Measurements from ENCODE around the gene HDAC10. TPM values are rescaled to one million over a fixed set of nuclear protein-coding genes. Genes with fewer than 3 reads are reported as not detected.
A peak's percentile ranks its signal among the peaks of the same experiment; 100 is the strongest.

Gene HDAC10
- total RNA-seq, 1 experiment from 2014 or later = 71.3 TPM

GRCh38 chr22:50259302-50259701 lies 8.2 kb upstream of the HDAC10 start:
- peak overlapping the region; percentile 18; the same call in 1 of the 2 replicates for H3K27ac ChIP-seq (ENCODE audit: low read length)
- in situ Hi-C loops (cut with HindIII; ENCODE audit: low pct_unique_long_range_greater_than_20kb, low sequenced_read_pairs) = no loop called here

GRCh38 chr22:50258361-50259292 lies 7.6 kb upstream of the HDAC10 start:
- Histone ChIP-seq H3K4me1 (ENCODE audit: control insufficient read depth, insufficient read depth, low read length) (peaks cover 37% of the 10 kb centered on the region), H3K4me3 (ENCODE audit: low read depth in 2 of 2, low read length in 2 of 2) (no peak overlapping the region), H3K9me3 (ENCODE audit: control insufficient read depth, insufficient read depth, low read depth, low read length) (no peaks in the 10 kb centered on the region), H3K27me3 (ENCODE audit: control insufficient read depth, insufficient read depth, low read length) (no peaks in the 10 kb centered on the region), H3K36me3 (ENCODE audit: control insufficient read depth, insufficient read depth, low read length) (no peaks in the 10 kb centered on the region; the same call in 1 of the 2 replicates), H3K27ac (ENCODE audit: low read length) (peak overlapping the region; percentile 18)
- intact Hi-C loops (cut with micrococcal nuclease; ENCODE audit: unreplicated experiment) = no loop called here
- ChIA-PET CTCF (no interaction called here), POLR2A (no interaction called here)
- ATAC-seq (no peak), DNase-seq (ENCODE audit: low read depth, low spot score) (no peak)
- BruUV-seq (replicated peaks) = no TSS peak
- in situ Hi-C loops (cut with HindIII; ENCODE audit: low pct_unique_long_range_greater_than_20kb, low sequenced_read_pairs) = no loop called here
- TF ChIP-seq POLR2AphosphoS5 (IDR thresholded peaks at IDR 0.05; ENCODE audit: low read depth, low read length) = no peak
- TF ChIP-seq CTCF (IDR thresholded peaks at IDR 0.05) = no peak
- TF ChIP-seq SIN3A (IDR thresholded peaks at IDR 0.05; ENCODE audit: borderline replicate concordance, insufficient read depth, low read depth, low read length) = no peak
- TF ChIP-seq REST (IDR thresholded peaks at IDR 0.05; ENCODE audit: insufficient read depth in 1 of 2, low read depth in 2 of 2, low read length in 1 of 2) = no peak

More at GRCh38 chr22:50259302-50259701, 8.2 kb upstream of the HDAC10 start:
- intact Hi-C loops (cut with micrococcal nuclease; ENCODE audit: unreplicated experiment) = no loop called here
- no peaks in the 10 kb centered on the region; the same call in 1 of the 2 replicates for H3K36me3 ChIP-seq (ENCODE audit: control insufficient read depth, insufficient read depth, low read length)
- ATAC-seq = no peak
- DNase-seq (ENCODE audit: low read depth, low spot score) = no peak
- BruUV-seq (replicated peaks) = no TSS peak
- TF ChIP-seq POLR2AphosphoS5 (IDR thresholded peaks at IDR 0.05; ENCODE audit: low read depth, low read length) = no peak
- TF ChIP-seq SIN3A (IDR thresholded peaks at IDR 0.05; ENCODE audit: borderline replicate concordance, insufficient read depth, low read depth, low read length) = no peak
- TF ChIP-seq CTCF (IDR thresholded peaks at IDR 0.05) = no peak
- no peak for TF ChIP-seq TCF7L2 (IDR thresholded peaks at IDR 0.05; ENCODE audit: low read depth, low read length)
- no peak for TF ChIP-seq REST (IDR thresholded peaks at IDR 0.05; ENCODE audit: insufficient read depth in 1 of 2, low read depth in 2 of 2, low read length in 1 of 2)
- POLR2A ChIA-PET = no interaction called here
- H3K27me3 ChIP-seq (ENCODE audit: control insufficient read depth, insufficient read depth, low read length) = no peaks in the 10 kb centered on the region
- H3K4me1 ChIP-seq (ENCODE audit: control insufficient read depth, insufficient read depth, low read length) = peaks cover 33% of the 10 kb centered on the region
- H3K9me3 ChIP-seq (ENCODE audit: control insufficient read depth, insufficient read depth, low read depth, low read length) = no peaks in the 10 kb centered on the region
- CTCF ChIA-PET = no interaction called here
- no peak overlapping the region; a peak in 1 of 4 replicates for H3K4me3 ChIP-seq (ENCODE audit: low read depth in 2 of 2, low read length in 2 of 2)
